Upper lobe of left lung (tissue), 6 donors: ENCODE measurements around the gene AFAP1L2. TPM values are rescaled to one million over a fixed set of nuclear protein-coding genes. Genes with fewer than 3 reads are reported as not detected.
A peak's percentile ranks its signal among the peaks of the same experiment; 100 is the strongest.

Source experiments
- ATAC-seq, 2 donors: fragments of 200-7000 bp; cut with Tn5 transposase; one replicate each; pipeline ENCODE4 v1.9.1; 2022; ENCODE audit warnings: mild to moderate bottlenecking in 2 of 2, moderate library complexity in 2 of 2; ENCODE audit not compliant: low FRiP score in 2 of 2
- DNase-seq, 2 donors: peaks; one replicate each; pipeline ENCODE4 v3.0.0-alpha.2; 2019 to 2020
- H3K27ac ChIP-seq, 4 donors: fragments of 200-600 bp; sonication (generic); one replicate each; pipeline ENCODE4 v1.5.1; 2016 to 2019
- H3K27me3 ChIP-seq, 4 donors: fragments of 200-600 bp; sonication (generic); one replicate each; pipeline ENCODE4 v1.5.1; 2017 to 2019
- H3K36me3 ChIP-seq, 4 donors: fragments of 200-600 bp; sonication (generic); one replicate each; pipeline ENCODE4 v1.5.1; 2016 to 2019
- H3K4me1 ChIP-seq, 4 donors: fragments of 200-600 bp; sonication (generic); one replicate each; pipeline ENCODE4 v1.5.1; 2018 to 2019
- H3K4me3 ChIP-seq, 4 donors: fragments of 200-600 bp; sonication (generic); one replicate each; pipeline ENCODE4 v1.5.1; 2017 to 2019; ENCODE audit warnings: mild to moderate bottlenecking in 2 of 4, moderate library complexity in 1 of 4
- H3K9me3 ChIP-seq, 4 donors: fragments of 200-600 bp; sonication (generic); one replicate each; pipeline ENCODE4 v1.5.1; 2018 to 2019
- EP300 ChIP-seq, 4 donors: sonication (generic); formaldehyde crosslinking; IDR thresholded peaks; one replicate each; pipeline ENCODE4 v1.5.1; 2017; ENCODE audit warnings: antibody characterized with exemption in 4 of 4, control low read depth in 2 of 4
- POLR2A ChIP-seq, 4 donors: fragments of 450-650 bp; IDR thresholded peaks; one replicate each; pipeline ENCODE4 v1.5.1; 2016 to 2017; ENCODE audit warnings: antibody characterized with exemption in 4 of 4, mild to moderate bottlenecking in 2 of 4
- POLR2AphosphoS5 ChIP-seq, 2 donors: sonication (generic); formaldehyde crosslinking; IDR thresholded peaks; one replicate each; pipeline ENCODE4 v1.5.1; 2017; ENCODE audit warnings: antibody characterized with exemption in 2 of 2
- WGBS, 2 donors: methylation state at CpG; one replicate each; pipeline ENCODE4 v1.1.5; 2017 to 2018; 5-methylcytosine and 5-hydroxymethylcytosine counted together
- total RNA-seq, 6 donors: library from RNA; depleted of rRNA in 4 of 6; stranded (reverse); fragments of >200 nt in 4 of 6; gene quantifications; one replicate each; pipeline versions ENCODE4 v1.1.0 to v1.2.1, GENCODE V29; 2016 to 2021
- TF ChIP-seq, protein P1 (sequence below), 6 experiments: fragments of 450-650 bp in 4 of 6; fragments of 200-600 bp in 2 of 6; sonication (generic) in 2 of 6; IDR thresholded peaks; one replicate each; pipeline ENCODE4 v1.5.1; 2016 to 2019; ENCODE audit warnings: antibody characterized with exemption in 6 of 6
- donor health status: DM: no; HTN: no; CAD: no; lungs with moderate emphysema.
- donor health status: DM: no; HTN: yes; CAD: no; lungs with severe emphysema.

Gene AFAP1L2
- total RNA-seq, 6 donors from 2014 or later = 2.3 to 9.6 (median 3.4) TPM

DNA sequence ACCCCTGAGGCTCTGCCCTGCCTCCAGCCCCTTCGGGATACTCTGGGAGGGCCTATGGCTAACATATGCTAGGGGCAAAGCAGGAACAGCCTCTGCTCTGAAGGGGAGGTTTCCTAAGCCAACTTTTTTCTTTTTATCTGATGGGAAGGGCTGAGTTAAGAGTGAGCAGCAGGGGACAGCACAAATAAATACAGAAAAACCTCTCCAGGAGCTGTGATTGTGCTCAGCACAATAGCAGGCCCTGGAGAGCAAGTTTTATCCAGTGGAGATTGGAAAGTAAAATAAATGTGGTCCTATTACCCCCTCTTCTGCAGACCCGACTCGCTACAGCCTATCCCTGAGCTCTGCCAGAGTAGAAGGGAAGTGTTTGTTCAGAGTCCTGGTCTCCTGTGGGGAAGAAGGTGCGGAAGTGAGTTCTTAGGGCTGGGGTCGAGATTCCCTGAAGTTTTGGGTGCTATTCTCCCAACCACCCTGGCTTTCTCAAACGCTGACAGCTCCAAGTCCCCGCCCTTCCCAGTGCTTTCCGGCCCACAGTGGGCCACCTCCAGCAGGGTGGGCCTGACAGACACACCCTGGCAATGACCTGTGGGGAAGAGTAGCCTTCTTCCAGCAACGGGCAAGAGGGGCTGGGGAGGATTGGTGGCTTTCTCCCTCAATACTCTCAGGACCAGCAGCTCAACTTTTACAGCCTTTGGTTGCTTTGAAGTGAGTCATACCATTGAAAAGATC is 23.0 kb upstream of the AFAP1L2 start:
- WGBS, 2 donors = 73 to 82% methylated on average over 8 to 9 of the region's 9 CpGs
- Histone ChIP-seq H3K4me1 (peaks cover 0 to 5% (median 0%) of the 10 kb centered on the region in 4 donors), H3K9me3 (no peaks in the 10 kb centered on the region), H3K27me3 (no peaks in the 10 kb centered on the region), H3K27ac (peak overlapping the region in 1 of 4 donors; percentile 36), H3K36me3 (peaks cover 0 to 2% (median 0%) of the 10 kb centered on the region in 4 donors), H3K4me3 (no peak overlapping the region)
- peak; percentile 9 to 14 for ATAC-seq
- TF ChIP-seq POLR2AphosphoS5 (IDR thresholded peaks at IDR 0.05) = no peak
- no peak for DNase-seq

GRCh38 chr10:114426476-114426875 is 22.2 kb upstream of the AFAP1L2 start:
- Histone ChIP-seq H3K27ac (no peak overlapping the region), H3K27me3 (no peaks in the 10 kb centered on the region), H3K36me3 (peaks cover 0 to 2% (median 0%) of the 10 kb centered on the region in 4 donors), H3K4me3 (no peak overlapping the region), H3K4me1 (peaks cover 0 to 5% (median 0%) of the 10 kb centered on the region in 4 donors), H3K9me3 (no peaks in the 10 kb centered on the region)
- ATAC-seq (no peak), DNase-seq (no peak)
- 56 to 63% methylated on average over 5 of the region's 5 CpGs for WGBS, 2 donors
- no peak for TF ChIP-seq POLR2AphosphoS5 (IDR thresholded peaks at IDR 0.05)
- TF ChIP-seq EP300 (IDR thresholded peaks at IDR 0.05) = no peak
- TF ChIP-seq, protein P1, sequence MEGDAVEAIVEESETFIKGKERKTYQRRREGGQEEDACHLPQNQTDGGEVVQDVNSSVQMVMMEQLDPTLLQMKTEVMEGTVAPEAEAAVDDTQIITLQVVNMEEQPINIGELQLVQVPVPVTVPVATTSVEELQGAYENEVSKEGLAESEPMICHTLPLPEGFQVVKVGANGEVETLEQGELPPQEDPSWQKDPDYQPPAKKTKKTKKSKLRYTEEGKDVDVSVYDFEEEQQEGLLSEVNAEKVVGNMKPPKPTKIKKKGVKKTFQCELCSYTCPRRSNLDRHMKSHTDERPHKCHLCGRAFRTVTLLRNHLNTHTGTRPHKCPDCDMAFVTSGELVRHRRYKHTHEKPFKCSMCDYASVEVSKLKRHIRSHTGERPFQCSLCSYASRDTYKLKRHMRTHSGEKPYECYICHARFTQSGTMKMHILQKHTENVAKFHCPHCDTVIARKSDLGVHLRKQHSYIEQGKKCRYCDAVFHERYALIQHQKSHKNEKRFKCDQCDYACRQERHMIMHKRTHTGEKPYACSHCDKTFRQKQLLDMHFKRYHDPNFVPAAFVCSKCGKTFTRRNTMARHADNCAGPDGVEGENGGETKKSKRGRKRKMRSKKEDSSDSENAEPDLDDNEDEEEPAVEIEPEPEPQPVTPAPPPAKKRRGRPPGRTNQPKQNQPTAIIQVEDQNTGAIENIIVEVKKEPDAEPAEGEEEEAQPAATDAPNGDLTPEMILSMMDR (IDR thresholded peaks at IDR 0.05) = no peak
- TF ChIP-seq POLR2A (IDR thresholded peaks at IDR 0.05) = no peak

DNA sequence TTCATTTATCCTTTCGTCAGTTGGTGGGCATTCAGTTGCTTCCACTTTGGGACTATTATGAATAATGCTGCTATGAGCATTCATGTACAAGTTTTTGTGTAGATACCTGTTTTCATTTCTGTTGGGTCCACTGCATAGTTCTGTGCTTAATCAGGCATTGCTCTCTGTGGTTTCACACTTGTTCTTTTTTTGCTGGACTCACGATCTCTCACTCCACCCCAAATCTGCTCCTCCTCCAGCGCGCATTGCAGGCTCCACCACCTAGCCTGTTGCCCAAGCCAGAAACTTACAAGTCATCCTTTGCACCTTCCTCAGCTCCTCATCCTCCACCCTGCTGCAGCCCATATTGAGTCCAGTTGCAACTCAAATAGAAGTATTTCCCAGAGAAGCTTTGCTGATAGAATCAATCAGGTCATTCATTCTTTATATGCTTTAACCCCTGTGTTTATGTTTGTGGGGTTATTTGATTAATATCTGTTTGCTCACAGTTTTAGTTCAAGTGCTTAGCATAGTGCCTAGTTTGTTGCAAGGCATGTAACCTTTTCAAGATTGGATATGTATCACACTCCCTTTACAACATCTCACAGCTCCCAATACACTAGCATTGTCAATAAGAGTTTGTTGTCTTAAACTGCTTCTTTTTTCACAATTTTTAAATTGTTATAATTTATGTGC is 16.6 kb upstream of the AFAP1L2 start:
- H3K4me1 ChIP-seq = no peaks in the 10 kb centered on the region
- no peaks in the 10 kb centered on the region for H3K9me3 ChIP-seq
- TF ChIP-seq, protein P1 (IDR thresholded peaks at IDR 0.05) = no peak
- TF ChIP-seq POLR2AphosphoS5 (IDR thresholded peaks at IDR 0.05) (no peak), EP300 (IDR thresholded peaks at IDR 0.05) (no peak), POLR2A (IDR thresholded peaks at IDR 0.05) (no peak)
- H3K27me3 ChIP-seq = no peaks in the 10 kb centered on the region
- H3K4me3 ChIP-seq = no peak overlapping the region
- WGBS, 2 donors = 83 to 85% methylated on average over 4 of the region's 4 CpGs
- no peak for DNase-seq
- ATAC-seq = no peak
- H3K27ac ChIP-seq = no peak overlapping the region
- no peaks in the 10 kb centered on the region for H3K36me3 ChIP-seq

DNA sequence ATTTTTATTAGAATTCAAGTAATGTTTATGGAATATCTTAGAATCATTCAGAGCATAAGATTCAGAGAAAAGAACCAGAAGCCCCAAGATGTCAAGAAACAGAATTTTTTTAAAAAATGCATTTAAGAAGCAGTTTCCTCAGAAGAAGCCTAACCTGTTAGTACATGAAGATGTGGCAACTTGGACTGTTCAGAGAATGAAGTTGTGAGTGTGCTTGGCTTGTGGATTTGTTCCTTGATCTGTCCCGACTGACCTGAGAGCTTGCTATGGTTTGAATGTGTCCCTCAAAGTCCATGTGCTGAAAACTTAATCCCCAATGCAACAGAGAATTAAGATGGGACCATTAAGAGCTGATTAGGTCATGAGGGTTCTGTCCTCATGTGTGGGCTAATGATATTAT is 13.8 kb upstream of the AFAP1L2 start:
- no peak for DNase-seq
- Histone ChIP-seq H3K27me3 (no peaks in the 10 kb centered on the region), H3K4me3 (no peak overlapping the region), H3K27ac (no peak overlapping the region), H3K4me1 (peaks cover 0 to 6% (median 3%) of the 10 kb centered on the region in 4 donors), H3K9me3 (no peaks in the 10 kb centered on the region), H3K36me3 (no peaks in the 10 kb centered on the region)
- WGBS, 2 donors = 75 to 78% methylated on average over 1 of the region's 1 CpG
- no peak for TF ChIP-seq EP300 (IDR thresholded peaks at IDR 0.05)
- TF ChIP-seq, protein P1 (IDR thresholded peaks at IDR 0.05) = no peak
- TF ChIP-seq POLR2AphosphoS5 (IDR thresholded peaks at IDR 0.05) = no peak
- TF ChIP-seq POLR2A (IDR thresholded peaks at IDR 0.05) = no peak
- no peak for ATAC-seq

DNA sequence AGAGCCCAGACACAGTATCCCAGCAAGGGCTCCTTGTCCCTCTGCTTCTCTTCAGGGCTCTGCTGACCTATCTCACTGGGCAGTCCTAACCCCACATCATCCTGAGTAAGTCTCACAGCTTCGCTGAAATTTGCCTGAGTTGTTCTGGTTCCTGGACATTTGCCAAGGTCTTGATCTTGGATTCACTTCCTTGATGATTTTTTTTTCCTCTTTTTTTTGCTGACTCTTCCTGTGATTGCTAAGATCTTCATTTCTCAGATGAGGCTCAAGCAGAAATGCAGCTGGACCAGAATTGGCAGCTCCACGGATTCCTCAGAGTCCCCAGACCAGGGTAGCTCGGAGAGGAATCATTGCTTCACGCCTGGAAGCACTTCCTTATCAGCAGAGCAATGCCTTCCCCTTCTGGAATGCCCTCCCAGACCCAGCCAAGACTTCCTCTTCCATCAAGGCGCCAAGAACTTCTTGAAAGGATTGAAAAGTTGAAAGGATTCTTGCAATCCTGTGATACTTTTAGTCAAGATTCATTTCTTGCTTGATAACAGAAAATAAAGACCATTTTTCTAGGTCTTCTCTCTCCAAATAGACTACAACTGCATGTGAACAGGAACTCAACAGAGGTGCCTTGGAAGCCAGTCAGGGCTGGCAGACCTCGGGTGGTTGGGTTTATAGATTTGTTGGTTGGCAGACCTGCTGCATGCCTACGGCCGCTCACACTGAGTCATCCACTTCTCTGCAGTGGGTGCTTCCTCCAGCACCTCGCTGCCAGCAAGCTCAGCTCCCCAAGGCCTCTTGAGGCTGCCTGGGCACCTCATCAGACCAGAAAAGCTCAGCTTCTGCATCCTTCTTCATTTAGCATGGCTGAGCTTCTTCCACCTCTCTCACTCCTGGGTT is 8.8 kb upstream of the AFAP1L2 start:
- peak in 1 of 2 donors; percentile 84 for DNase-seq
- WGBS, 2 donors = 8 to 15% methylated on average over 8 to 9 of the region's 9 CpGs

More for the DNA sequence above, 8.8 kb upstream of the AFAP1L2 start:
- Histone ChIP-seq H3K27ac (peak overlapping the region in 1 of 4 donors; percentile 18), H3K36me3 (no peaks in the 10 kb centered on the region), H3K4me1 (peaks cover 0 to 11% (median 8%) of the 10 kb centered on the region in 4 donors), H3K27me3 (no peaks in the 10 kb centered on the region), H3K9me3 (no peaks in the 10 kb centered on the region), H3K4me3 (no peak overlapping the region)
- TF ChIP-seq POLR2A (IDR thresholded peaks at IDR 0.05) (no peak), POLR2AphosphoS5 (IDR thresholded peaks at IDR 0.05) (no peak), EP300 (IDR thresholded peaks at IDR 0.05) (no peak)
- TF ChIP-seq, protein P1 (IDR thresholded peaks at IDR 0.05) = no peak
- peak; percentile 65 to 83 for ATAC-seq
